Uterus (tissue), 2 donors: ENCODE data around the gene ZBED6.

Experiments
- POLR2A ChIP-seq, 2 donors: fragments of 450-650 bp; IDR thresholded peaks; one replicate each; pipeline ENCODE4 v1.6.1; 2016; ENCODE audit warnings: antibody characterized with exemption in 2 of 2, mild to moderate bottlenecking in 1 of 2, moderate library complexity in 1 of 2
- TF ChIP-seq, protein P1 (sequence below), 4 experiments: fragments of 200-600 bp in 2 of 4; fragments of 450-650 bp in 2 of 4; sonication (generic) in 2 of 4; IDR thresholded peaks; one replicate each; pipeline ENCODE4 v1.5.1; 2016 to 2019; ENCODE audit warnings: antibody characterized with exemption in 4 of 4, mild to moderate bottlenecking in 2 of 4, moderate library complexity in 1 of 4

DNA sequence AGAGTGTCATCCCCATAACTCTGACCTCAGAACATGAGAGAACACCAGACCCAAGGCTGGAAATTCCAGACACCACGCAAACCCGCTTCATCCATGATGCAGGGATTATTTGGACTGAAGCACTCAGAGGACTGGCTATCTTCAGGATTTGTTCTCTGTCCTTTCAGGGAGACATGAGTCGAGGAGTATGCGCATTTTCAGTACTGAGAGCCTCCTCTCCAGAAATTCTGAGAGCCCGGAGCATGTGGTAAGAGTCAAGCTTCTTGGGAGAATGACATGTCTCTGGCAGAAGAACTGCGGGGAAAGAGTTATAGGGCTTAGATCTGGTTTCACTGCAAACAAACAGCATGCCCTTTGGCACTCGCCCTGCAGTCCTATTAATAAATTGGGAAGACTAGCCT, 23.5 kb upstream of the ZBED6 start:
- TF ChIP-seq, protein P1, sequence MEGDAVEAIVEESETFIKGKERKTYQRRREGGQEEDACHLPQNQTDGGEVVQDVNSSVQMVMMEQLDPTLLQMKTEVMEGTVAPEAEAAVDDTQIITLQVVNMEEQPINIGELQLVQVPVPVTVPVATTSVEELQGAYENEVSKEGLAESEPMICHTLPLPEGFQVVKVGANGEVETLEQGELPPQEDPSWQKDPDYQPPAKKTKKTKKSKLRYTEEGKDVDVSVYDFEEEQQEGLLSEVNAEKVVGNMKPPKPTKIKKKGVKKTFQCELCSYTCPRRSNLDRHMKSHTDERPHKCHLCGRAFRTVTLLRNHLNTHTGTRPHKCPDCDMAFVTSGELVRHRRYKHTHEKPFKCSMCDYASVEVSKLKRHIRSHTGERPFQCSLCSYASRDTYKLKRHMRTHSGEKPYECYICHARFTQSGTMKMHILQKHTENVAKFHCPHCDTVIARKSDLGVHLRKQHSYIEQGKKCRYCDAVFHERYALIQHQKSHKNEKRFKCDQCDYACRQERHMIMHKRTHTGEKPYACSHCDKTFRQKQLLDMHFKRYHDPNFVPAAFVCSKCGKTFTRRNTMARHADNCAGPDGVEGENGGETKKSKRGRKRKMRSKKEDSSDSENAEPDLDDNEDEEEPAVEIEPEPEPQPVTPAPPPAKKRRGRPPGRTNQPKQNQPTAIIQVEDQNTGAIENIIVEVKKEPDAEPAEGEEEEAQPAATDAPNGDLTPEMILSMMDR (IDR thresholded peaks at IDR 0.05) = no peak
- TF ChIP-seq POLR2A (IDR thresholded peaks at IDR 0.05) = no peak
